Ishikawa (cell line): ENCODE measurements around the gene FHIT.

Experiments used
- CEBPB ChIP-seq: IDR thresholded peaks from 2 replicates; pipeline ENCODE4 v1.6.1; 2012
- CREB1 ChIP-seq: IDR thresholded peaks from 2 replicates; pipeline ENCODE4 v1.6.1; 2012; ENCODE audit warnings: low read depth
- EGR1 ChIP-seq: IDR thresholded peaks from 2 replicates; pipeline ENCODE4 v1.6.1; 2012
- EP300 ChIP-seq: IDR thresholded peaks from 2 replicates; pipeline ENCODE4 v1.6.1; 2012; ENCODE audit warnings: borderline replicate concordance
- FOXM1 ChIP-seq: IDR thresholded peaks from 2 replicates; pipeline ENCODE4 v1.6.1; 2012; ENCODE audit warnings: low read depth, borderline replicate concordance
- MAX ChIP-seq: IDR thresholded peaks from 2 replicates; pipeline ENCODE4 v1.6.1; 2012
- NFIC ChIP-seq: IDR thresholded peaks from 2 replicates; pipeline ENCODE4 v1.6.1; 2012
- RAD21 ChIP-seq: IDR thresholded peaks from 2 replicates; pipeline ENCODE4 v1.6.1; 2012; ENCODE audit warnings: low read depth
- TAF1 ChIP-seq: IDR thresholded peaks from 2 replicates; pipeline ENCODE4 v1.6.1; 2012; ENCODE audit warnings: low read depth, mild to moderate bottlenecking
- TCF12 ChIP-seq: IDR thresholded peaks from 2 replicates; pipeline ENCODE4 v1.6.1; 2012; ENCODE audit warnings: low read depth
- TEAD4 ChIP-seq: IDR thresholded peaks from 2 replicates; pipeline ENCODE4 v1.6.1; 2012
- YY1 ChIP-seq: IDR thresholded peaks from 2 replicates; pipeline ENCODE4 v1.6.1; 2012; ENCODE audit warnings: low read depth
- ZBTB7A ChIP-seq: IDR thresholded peaks from 2 replicates; pipeline ENCODE4 v1.6.1; 2012; ENCODE audit warnings: low read depth
- TF ChIP-seq, protein P1 (sequence below): IDR thresholded peaks from 2 replicates; pipeline ENCODE4 v1.6.1; 2012
- TF ChIP-seq, protein P2 (sequence below): IDR thresholded peaks from 2 replicates; pipeline ENCODE4 v1.6.1; 2012; ENCODE audit warnings: low read depth, mild to moderate bottlenecking

Gene FHIT

DNA sequence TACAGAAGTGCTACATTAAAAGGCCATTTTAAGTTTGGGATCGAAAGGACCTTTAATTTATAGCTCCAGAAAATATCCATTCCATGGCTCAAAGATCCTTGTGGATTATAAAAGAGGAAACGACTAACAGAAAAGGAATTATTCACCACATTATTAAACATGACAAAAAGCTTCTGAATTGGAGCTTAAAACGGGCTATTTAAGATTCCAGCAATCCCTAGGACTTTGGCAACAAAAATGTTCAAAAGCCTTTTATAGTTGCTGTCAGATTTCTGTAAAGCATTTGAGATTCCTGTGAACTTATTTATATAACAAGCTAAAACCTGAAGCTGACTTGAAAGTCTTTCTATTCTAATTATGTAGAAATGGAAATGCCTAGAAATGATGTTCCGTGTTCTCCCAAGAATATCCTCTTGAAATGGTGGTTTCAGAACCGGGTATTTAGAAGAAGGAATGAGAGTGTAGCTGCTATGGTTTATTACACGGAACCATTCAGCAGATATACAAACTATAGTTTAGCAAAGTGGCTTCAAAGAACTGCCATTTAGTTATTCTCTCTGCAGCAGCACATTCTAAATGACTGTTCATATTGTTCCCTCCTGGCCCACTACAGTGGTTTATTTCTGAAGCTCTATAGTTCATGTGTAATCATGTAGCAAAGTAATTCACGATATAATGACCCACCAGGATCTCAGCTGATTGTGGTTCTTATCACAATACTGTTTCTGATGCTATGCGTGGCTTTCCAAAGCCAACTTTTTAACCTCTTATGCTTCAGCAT, 961.7 kb downstream of the FHIT start:
- TF ChIP-seq FOXM1 (no peak), TAF1 (no peak), ZBTB7A (no peak), YY1 (no peak), TEAD4 (no peak), EGR1 (no peak), RAD21 (no peak), TCF12 (no peak)

GRCh38 chr3:60282866-60283265, 968.4 kb downstream of the FHIT start:
- TF ChIP-seq, protein P1, sequence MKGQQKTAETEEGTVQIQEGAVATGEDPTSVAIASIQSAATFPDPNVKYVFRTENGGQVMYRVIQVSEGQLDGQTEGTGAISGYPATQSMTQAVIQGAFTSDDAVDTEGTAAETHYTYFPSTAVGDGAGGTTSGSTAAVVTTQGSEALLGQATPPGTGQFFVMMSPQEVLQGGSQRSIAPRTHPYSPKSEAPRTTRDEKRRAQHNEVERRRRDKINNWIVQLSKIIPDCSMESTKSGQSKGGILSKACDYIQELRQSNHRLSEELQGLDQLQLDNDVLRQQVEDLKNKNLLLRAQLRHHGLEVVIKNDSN: no peak
- TF ChIP-seq CEBPB: no peak
- TF ChIP-seq, protein P2, sequence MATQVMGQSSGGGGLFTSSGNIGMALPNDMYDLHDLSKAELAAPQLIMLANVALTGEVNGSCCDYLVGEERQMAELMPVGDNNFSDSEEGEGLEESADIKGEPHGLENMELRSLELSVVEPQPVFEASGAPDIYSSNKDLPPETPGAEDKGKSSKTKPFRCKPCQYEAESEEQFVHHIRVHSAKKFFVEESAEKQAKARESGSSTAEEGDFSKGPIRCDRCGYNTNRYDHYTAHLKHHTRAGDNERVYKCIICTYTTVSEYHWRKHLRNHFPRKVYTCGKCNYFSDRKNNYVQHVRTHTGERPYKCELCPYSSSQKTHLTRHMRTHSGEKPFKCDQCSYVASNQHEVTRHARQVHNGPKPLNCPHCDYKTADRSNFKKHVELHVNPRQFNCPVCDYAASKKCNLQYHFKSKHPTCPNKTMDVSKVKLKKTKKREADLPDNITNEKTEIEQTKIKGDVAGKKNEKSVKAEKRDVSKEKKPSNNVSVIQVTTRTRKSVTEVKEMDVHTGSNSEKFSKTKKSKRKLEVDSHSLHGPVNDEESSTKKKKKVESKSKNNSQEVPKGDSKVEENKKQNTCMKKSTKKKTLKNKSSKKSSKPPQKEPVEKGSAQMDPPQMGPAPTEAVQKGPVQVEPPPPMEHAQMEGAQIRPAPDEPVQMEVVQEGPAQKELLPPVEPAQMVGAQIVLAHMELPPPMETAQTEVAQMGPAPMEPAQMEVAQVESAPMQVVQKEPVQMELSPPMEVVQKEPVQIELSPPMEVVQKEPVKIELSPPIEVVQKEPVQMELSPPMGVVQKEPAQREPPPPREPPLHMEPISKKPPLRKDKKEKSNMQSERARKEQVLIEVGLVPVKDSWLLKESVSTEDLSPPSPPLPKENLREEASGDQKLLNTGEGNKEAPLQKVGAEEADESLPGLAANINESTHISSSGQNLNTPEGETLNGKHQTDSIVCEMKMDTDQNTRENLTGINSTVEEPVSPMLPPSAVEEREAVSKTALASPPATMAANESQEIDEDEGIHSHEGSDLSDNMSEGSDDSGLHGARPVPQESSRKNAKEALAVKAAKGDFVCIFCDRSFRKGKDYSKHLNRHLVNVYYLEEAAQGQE: no peak
- TF ChIP-seq YY1: no peak
- TF ChIP-seq CREB1: no peak
- TF ChIP-seq EGR1: no peak
- TF ChIP-seq ZBTB7A: no peak
- TF ChIP-seq EP300: no peak
- TF ChIP-seq TEAD4: no peak
- no peak for TF ChIP-seq MAX
- no peak for TF ChIP-seq TAF1
- no peak for TF ChIP-seq RAD21
- no peak for TF ChIP-seq TCF12
- TF ChIP-seq NFIC: no peak
- no peak for TF ChIP-seq FOXM1

- TF ChIP-seq, protein P1: no peak
- TF ChIP-seq TAF1: no peak
- no peak for TF ChIP-seq RAD21
These were observed 969.3 kb downstream of the FHIT start for GRCh38 chr3:60281970-60282369.

GRCh38 chr3:60277361-60277800, 973.9 kb downstream of the FHIT start:
- TF ChIP-seq EP300: no peak
- no peak for TF ChIP-seq RAD21
- TF ChIP-seq, protein P2: no peak

GRCh38 chr3:60276615-60277014, 974.6 kb downstream of the FHIT start:
- TF ChIP-seq TEAD4 (no peak), CREB1 (no peak), EP300 (no peak), MAX (no peak), NFIC (no peak), EGR1 (no peak), FOXM1 (no peak), TAF1 (no peak), YY1 (no peak), ZBTB7A (no peak), CEBPB (no peak), RAD21 (no peak), TCF12 (no peak)
- TF ChIP-seq, protein P2: no peak
- TF ChIP-seq, protein P1: no peak
